Measurements from ENCODE around the gene FBF1. TPM values are rescaled to one million over a fixed set of nuclear protein-coding genes. Genes with fewer than 3 reads are reported as not detected.

Gene FBF1
- total RNA-seq, 4 donors from 2014 or later, result 41.7 to 49.7 (median 43.4) TPM

DNA sequence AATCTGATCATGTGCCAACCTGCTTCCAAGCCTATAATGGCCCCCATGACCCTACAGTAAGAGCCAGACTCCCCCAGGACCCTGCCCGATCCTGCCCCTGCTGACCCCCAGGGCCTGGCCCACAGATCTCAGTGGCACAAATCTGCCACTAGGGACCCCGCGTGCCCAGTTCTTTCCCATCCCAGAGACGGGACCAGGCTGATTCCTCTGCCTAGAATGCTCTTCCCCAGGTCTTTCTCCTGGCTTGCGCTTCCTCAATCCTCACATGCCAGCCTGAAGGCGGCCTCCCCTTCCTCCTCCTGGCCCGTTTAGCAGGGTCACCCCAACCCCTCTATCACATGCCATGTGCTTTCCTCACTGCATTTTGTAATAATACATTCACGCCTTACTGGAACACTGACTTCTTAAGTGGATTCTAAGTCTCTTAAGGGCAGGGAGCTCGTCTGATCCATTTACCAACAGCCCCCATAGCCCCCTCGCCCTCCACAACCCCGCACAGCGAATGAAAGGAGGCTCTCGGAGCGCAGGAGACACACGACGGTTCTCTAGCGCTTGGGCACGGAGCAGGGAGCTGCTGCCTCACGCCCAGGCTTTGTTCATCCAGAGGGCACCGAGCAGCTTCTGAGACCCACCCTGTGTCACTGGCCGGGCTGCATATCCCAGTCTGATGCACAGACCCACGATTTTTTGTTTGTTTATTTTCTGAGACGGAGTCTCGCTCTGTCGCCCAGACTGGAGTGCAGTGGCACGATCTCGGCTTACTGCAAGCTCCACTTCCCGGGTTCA, 45.3 kb downstream of the FBF1 start:
- no peak for TF ChIP-seq POLR2A (IDR thresholded peaks at IDR 0.05)
- peak in 2 of 6 experiments; percentile 13 to 16 for TF ChIP-seq CTCF (IDR thresholded peaks at IDR 0.05)
- Histone ChIP-seq H3K27ac (peak overlapping the region; percentile 84 to 92 (median 84)), H3K36me3 (peaks cover 27 to 28% of the 10 kb centered on the region in 2 donors), H3K27me3 (no peaks in the 10 kb centered on the region), H3K4me3 (replicated peaks in 1 of 3) (peak overlapping the region in 2 of 3 donors; percentile 22 to 56), H3K9me3 (no peaks in the 10 kb centered on the region), H3K4me1 (peaks cover 7 to 23% of the 10 kb centered on the region in 2 donors)
- WGBS, 2 donors, result 26 to 29% methylated on average over 19 to 28 of the region's 28 CpGs
- intact Hi-C loops (cut with DNase I), result no loop called here
- DNase-seq, result peak; percentile 41 to 42

- TF ChIP-seq CTCF (IDR thresholded peaks at IDR 0.05), result no peak
- TF ChIP-seq POLR2A (IDR thresholded peaks at IDR 0.05), result no peak
- Histone ChIP-seq H3K36me3 (peaks cover 16 to 18% of the 10 kb centered on the region in 2 donors), H3K27ac (peak overlapping the region in 1 of 3 donors; percentile 50), H3K9me3 (no peaks in the 10 kb centered on the region), H3K4me3 (replicated peaks in 1 of 3) (no peak overlapping the region), H3K4me1 (peaks cover 7 to 23% of the 10 kb centered on the region in 2 donors), H3K27me3 (no peaks in the 10 kb centered on the region)
- no peak for DNase-seq
- 82 to 90% methylated on average over 22 of the region's 22 CpGs for WGBS, 2 donors
- intact Hi-C loops (cut with DNase I), result no loop called here
These were observed 46.7 kb downstream of the FBF1 start for GRCh38 chr17:75894049-75894733.

- DNase-seq, result no peak
- H3K4me1 ChIP-seq, result peaks cover 7 to 23% of the 10 kb centered on the region in 2 donors
- no peak overlapping the region for H3K4me3 ChIP-seq (replicated peaks in 1 of 3)
- WGBS, 2 donors, result 93 to 94% methylated on average over 18 of the region's 18 CpGs
- TF ChIP-seq POLR2A (IDR thresholded peaks at IDR 0.05) (no peak), CTCF (IDR thresholded peaks at IDR 0.05) (no peak)
- no peaks in the 10 kb centered on the region for H3K27me3 ChIP-seq
- H3K36me3 ChIP-seq, result peaks cover 9 to 14% of the 10 kb centered on the region in 2 donors
- intact Hi-C loops (cut with DNase I), result no loop called here
- no peaks in the 10 kb centered on the region for H3K9me3 ChIP-seq
- no peak overlapping the region for H3K27ac ChIP-seq
These were observed 47.4 kb downstream of the FBF1 start for GRCh38 chr17:75893305-75894048.

DNA sequence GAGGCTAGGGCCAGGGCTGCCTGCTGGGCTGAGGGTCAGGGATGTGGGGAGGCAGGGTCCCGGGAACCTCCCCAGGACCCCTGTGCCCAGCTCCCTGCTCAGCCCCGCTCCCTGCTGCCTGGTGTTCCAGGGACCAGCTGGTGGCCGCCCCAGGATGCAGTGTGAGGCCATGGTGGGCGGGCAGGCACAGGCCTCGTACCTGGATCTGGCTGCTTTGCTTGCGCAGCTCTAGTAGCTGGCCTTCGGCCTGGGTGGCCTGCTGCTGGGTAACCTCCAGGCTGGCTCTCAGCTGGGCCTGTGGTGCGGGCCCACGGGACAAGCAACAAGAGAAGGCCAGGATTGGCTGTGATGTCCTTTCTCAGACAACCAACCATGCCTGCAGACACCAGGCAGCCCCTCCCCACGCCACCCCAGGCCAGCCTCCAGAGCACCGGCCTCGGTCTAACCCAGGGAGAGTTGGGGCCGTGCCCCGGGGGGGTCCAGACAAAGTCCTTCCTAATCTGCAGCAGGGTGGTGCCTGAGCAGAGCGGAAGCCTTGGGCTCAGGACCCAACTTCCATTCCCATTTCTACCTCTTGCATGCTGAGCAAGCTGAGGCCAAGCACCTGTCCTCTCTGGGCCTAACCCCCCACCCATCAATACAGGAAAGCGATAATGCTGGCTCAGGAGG, 48.2 kb downstream of the FBF1 start:
- Histone ChIP-seq H3K27ac (no peak overlapping the region), H3K4me1 (peaks cover 7 to 23% of the 10 kb centered on the region in 2 donors), H3K27me3 (no peaks in the 10 kb centered on the region), H3K4me3 (replicated peaks in 1 of 3) (no peak overlapping the region), H3K9me3 (no peaks in the 10 kb centered on the region), H3K36me3 (peaks cover 8 to 14% of the 10 kb centered on the region in 2 donors)
- no peak for TF ChIP-seq POLR2A (IDR thresholded peaks at IDR 0.05)
- no peak for TF ChIP-seq CTCF (IDR thresholded peaks at IDR 0.05)
- DNase-seq, result no peak
- WGBS, 2 donors, result 94 to 100% methylated on average over 3 to 7 of the region's 16 CpGs
- intact Hi-C loops (cut with DNase I), result no loop called here

All from thyroid gland (tissue), 4 donors.